ENCODE results near the gene OLIG1. TPM values are rescaled to one million over a fixed set of nuclear protein-coding genes. Genes with fewer than 3 reads are reported as not detected.

The OLIG1 gene
- total and polyA plus RNA-seq, 2 donors from 2014 or later, result 1.5 to 18.2 TPM

GRCh38 chr21:33109574-33110339 is 39.8 kb downstream of the OLIG1 start:
- no peak overlapping the region for H3K27ac ChIP-seq (ENCODE audit: low read depth in 2 of 2, low read length in 2 of 2)
- intact Hi-C loops (cut with DNase I), result no loop called here
- DNase-seq (peak in 4 of 5 donors; percentile 81 to 89 (median 85)), FAIRE-seq (no peak)
- no peaks in the 10 kb centered on the region for H3K9me3 ChIP-seq (ENCODE audit: control insufficient read depth in 2 of 3, insufficient read depth in 1 of 3, low read length in 3 of 3)
- no peak overlapping the region for H3K9ac ChIP-seq (ENCODE audit: low read length in 3 of 3)
- TF ChIP-seq, protein P1, sequence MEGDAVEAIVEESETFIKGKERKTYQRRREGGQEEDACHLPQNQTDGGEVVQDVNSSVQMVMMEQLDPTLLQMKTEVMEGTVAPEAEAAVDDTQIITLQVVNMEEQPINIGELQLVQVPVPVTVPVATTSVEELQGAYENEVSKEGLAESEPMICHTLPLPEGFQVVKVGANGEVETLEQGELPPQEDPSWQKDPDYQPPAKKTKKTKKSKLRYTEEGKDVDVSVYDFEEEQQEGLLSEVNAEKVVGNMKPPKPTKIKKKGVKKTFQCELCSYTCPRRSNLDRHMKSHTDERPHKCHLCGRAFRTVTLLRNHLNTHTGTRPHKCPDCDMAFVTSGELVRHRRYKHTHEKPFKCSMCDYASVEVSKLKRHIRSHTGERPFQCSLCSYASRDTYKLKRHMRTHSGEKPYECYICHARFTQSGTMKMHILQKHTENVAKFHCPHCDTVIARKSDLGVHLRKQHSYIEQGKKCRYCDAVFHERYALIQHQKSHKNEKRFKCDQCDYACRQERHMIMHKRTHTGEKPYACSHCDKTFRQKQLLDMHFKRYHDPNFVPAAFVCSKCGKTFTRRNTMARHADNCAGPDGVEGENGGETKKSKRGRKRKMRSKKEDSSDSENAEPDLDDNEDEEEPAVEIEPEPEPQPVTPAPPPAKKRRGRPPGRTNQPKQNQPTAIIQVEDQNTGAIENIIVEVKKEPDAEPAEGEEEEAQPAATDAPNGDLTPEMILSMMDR (IDR thresholded peaks at IDR 0.05; ENCODE audit: borderline replicate concordance, extremely low read depth, insufficient read depth), result no peak
- peaks cover 45% of the 10 kb centered on the region for H3K27me3 ChIP-seq (ENCODE audit: control insufficient read depth, insufficient read depth, low read length)
- no peaks in the 10 kb centered on the region for H3K36me3 ChIP-seq (ENCODE audit: control insufficient read depth in 2 of 3, insufficient read depth in 3 of 3, low read length in 3 of 3)
- H3K4me1 ChIP-seq (ENCODE audit: control insufficient read depth in 2 of 3, insufficient read depth in 2 of 3, low read depth in 1 of 3, low read length in 3 of 3), result no peaks in the 10 kb centered on the region
- H3K4me3 ChIP-seq (ENCODE audit: low read length in 3 of 3), result peak overlapping the region in 2 of 3 donors; percentile 0 to 2

DNA sequence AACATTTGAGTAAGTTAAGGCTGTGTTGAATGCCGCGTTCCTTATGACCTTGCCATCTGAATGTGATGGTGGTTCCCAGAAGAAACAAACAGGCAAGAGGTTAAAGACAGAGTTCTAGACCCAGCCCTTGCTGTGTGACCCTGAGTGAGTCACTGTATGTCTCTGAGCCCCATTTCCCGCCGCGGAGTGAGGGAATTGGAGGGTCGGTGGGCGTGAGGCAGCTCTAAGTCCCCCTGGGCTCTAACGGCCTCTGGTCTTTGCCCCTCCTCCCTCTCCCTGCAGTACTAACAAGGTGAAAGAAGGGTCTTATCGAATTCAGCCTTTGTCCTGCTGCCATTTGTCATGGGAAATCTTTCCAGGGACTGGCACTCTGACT is 40.4 kb downstream of the OLIG1 start:
- Histone ChIP-seq H3K36me3 (ENCODE audit: control insufficient read depth in 2 of 3, insufficient read depth in 3 of 3, low read length in 3 of 3) (no peaks in the 10 kb centered on the region), H3K4me3 (ENCODE audit: low read length in 3 of 3) (no peak overlapping the region), H3K9me3 (ENCODE audit: control insufficient read depth in 2 of 3, insufficient read depth in 1 of 3, low read length in 3 of 3) (no peaks in the 10 kb centered on the region), H3K27ac (ENCODE audit: low read depth in 2 of 2, low read length in 2 of 2) (no peak overlapping the region), H3K27me3 (ENCODE audit: control insufficient read depth, insufficient read depth, low read length) (peaks cover 46% of the 10 kb centered on the region), H3K9ac (ENCODE audit: low read length in 3 of 3) (no peak overlapping the region), H3K4me1 (ENCODE audit: control insufficient read depth in 2 of 3, insufficient read depth in 2 of 3, low read depth in 1 of 3, low read length in 3 of 3) (no peaks in the 10 kb centered on the region)
- TF ChIP-seq, protein P1 (IDR thresholded peaks at IDR 0.05; ENCODE audit: borderline replicate concordance, extremely low read depth, insufficient read depth), result no peak
- intact Hi-C loops (cut with DNase I), result no loop called here
- DNase-seq (no peak), FAIRE-seq (no peak)

GRCh38 chr21:33111577-33111976 is 41.6 kb downstream of the OLIG1 start:
- FAIRE-seq (no peak), DNase-seq (no peak)
- H3K27me3 ChIP-seq (ENCODE audit: control insufficient read depth, insufficient read depth, low read length), result peaks cover 46% of the 10 kb centered on the region
- H3K36me3 ChIP-seq (ENCODE audit: control insufficient read depth in 2 of 3, insufficient read depth in 3 of 3, low read length in 3 of 3), result no peaks in the 10 kb centered on the region
- intact Hi-C loops (cut with DNase I), result no loop called here
- H3K4me3 ChIP-seq (ENCODE audit: low read length in 3 of 3), result no peak overlapping the region
- H3K4me1 ChIP-seq (ENCODE audit: control insufficient read depth in 2 of 3, insufficient read depth in 2 of 3, low read depth in 1 of 3, low read length in 3 of 3), result no peaks in the 10 kb centered on the region
- TF ChIP-seq, protein P1 (IDR thresholded peaks at IDR 0.05; ENCODE audit: borderline replicate concordance, extremely low read depth, insufficient read depth), result no peak
- H3K9ac ChIP-seq (ENCODE audit: low read length in 3 of 3), result no peak overlapping the region
- no peaks in the 10 kb centered on the region for H3K9me3 ChIP-seq (ENCODE audit: control insufficient read depth in 2 of 3, insufficient read depth in 1 of 3, low read length in 3 of 3)
- H3K27ac ChIP-seq (ENCODE audit: low read depth in 2 of 2, low read length in 2 of 2), result no peak overlapping the region
